H9 (cell line): ENCODE results near the gene PKNOX2. TPM values are rescaled to one million over a fixed set of nuclear protein-coding genes. Genes with fewer than 3 reads are reported as not detected.

Experiments used
- DNase-seq: peaks from one replicate; pipeline ENCODE4 v3.0.0-alpha.2; 2017
- H2AFZ ChIP-seq: one replicate; pipeline ENCODE4 v1.6.1; 2013; ENCODE audit warnings: mild to moderate bottlenecking, low read length, control low read depth, moderate library complexity
- H2AK5ac ChIP-seq: 2 replicates; pipeline ENCODE4 v1.6.1; 2013; ENCODE audit warnings: low read length, control low read depth, mixed read lengths; ENCODE audit not compliant: insufficient read length
- H2BK120ac ChIP-seq: one replicate; pipeline ENCODE4 v1.6.1; 2013; ENCODE audit warnings: low read depth, mild to moderate bottlenecking, low read length, control low read depth, inconsistent platforms; ENCODE audit not compliant: poor library complexity, severe bottlenecking
- H2BK12ac ChIP-seq: 2 replicates; pipeline ENCODE4 v1.6.1; 2013; ENCODE audit warnings: low read length, control low read depth, mixed read lengths, low read depth; ENCODE audit not compliant: insufficient read length
- H2BK15ac ChIP-seq: 2 replicates; pipeline ENCODE4 v1.6.1; 2013; ENCODE audit warnings: low read depth, low read length, control low read depth
- H2BK20ac ChIP-seq: one replicate; pipeline ENCODE4 v1.6.1; 2013; ENCODE audit warnings: low read depth, mild to moderate bottlenecking, low read length, control low read depth, inconsistent platforms; ENCODE audit not compliant: poor library complexity, severe bottlenecking
- H2BK5ac ChIP-seq: 2 replicates; pipeline ENCODE4 v1.6.1; 2013; ENCODE audit warnings: low read length, control low read depth, mixed read lengths; ENCODE audit not compliant: insufficient read length
- H3K14ac ChIP-seq: 2 replicates; pipeline ENCODE4 v1.6.1; 2013; ENCODE audit warnings: low read length, control low read depth; ENCODE audit not compliant: insufficient read depth
- H3K18ac ChIP-seq: 2 replicates; pipeline ENCODE4 v1.6.1; 2013; ENCODE audit warnings: low read depth, mild to moderate bottlenecking, mixed read lengths, low read length, control low read depth; ENCODE audit not compliant: insufficient read length
- H3K23ac ChIP-seq: 2 replicates; pipeline ENCODE4 v1.6.1; 2013; ENCODE audit warnings: low read length, control low read depth, mixed read lengths, low read depth; ENCODE audit not compliant: insufficient read length
- H3K23me2 ChIP-seq: 2 replicates; pipeline ENCODE4 v1.6.1; 2013; ENCODE audit warnings: low read depth, mild to moderate bottlenecking, mixed read lengths, low read length, control low read depth; ENCODE audit not compliant: insufficient read length, poor library complexity, severe bottlenecking
- H3K27ac ChIP-seq: 2 replicates; pipeline ENCODE4 v1.5.1; 2013; ENCODE audit warnings: low read length, control low read depth, mixed read lengths, low read depth; ENCODE audit not compliant: insufficient read length
- H3K27me3 ChIP-seq: 2 replicates; pipeline ENCODE4 v1.6.1; 2013; ENCODE audit warnings: low read length, control low read depth, inconsistent platforms; ENCODE audit not compliant: insufficient read depth
- H3K4ac ChIP-seq: 2 replicates; pipeline ENCODE4 v1.6.1; 2013; ENCODE audit warnings: low read depth, mild to moderate bottlenecking, control low read depth, inconsistent platforms, low read length, moderate library complexity
- H3K4me1 ChIP-seq: 2 replicates; pipeline ENCODE4 v1.6.1; 2013; ENCODE audit warnings: low read length, control low read depth, inconsistent platforms; ENCODE audit not compliant: insufficient read depth
- H3K4me2 ChIP-seq: 2 replicates; pipeline ENCODE4 v1.6.1; 2013; ENCODE audit warnings: low read length, control low read depth, mixed read lengths; ENCODE audit not compliant: insufficient read length, insufficient read depth
- H3K56ac ChIP-seq: 2 replicates; pipeline ENCODE4 v1.6.1; 2013; ENCODE audit warnings: low read depth, mild to moderate bottlenecking, mixed read lengths, low read length, control low read depth; ENCODE audit not compliant: insufficient read length
- H3K79me1 ChIP-seq: 2 replicates; pipeline ENCODE4 v1.6.1; 2013; ENCODE audit warnings: low read depth, mild to moderate bottlenecking, moderate library complexity, low read length, control low read depth, inconsistent platforms; ENCODE audit not compliant: insufficient read depth, poor library complexity, severe bottlenecking
- H3K79me2 ChIP-seq: 2 replicates; pipeline ENCODE4 v1.6.1; 2013; ENCODE audit warnings: low read length, control low read depth, inconsistent platforms; ENCODE audit not compliant: insufficient read depth
- H3K9ac ChIP-seq: 2 replicates; pipeline ENCODE4 v1.6.1; 2013; ENCODE audit warnings: low read length, control low read depth, mixed read lengths; ENCODE audit not compliant: insufficient read length; ENCODE audit errors: extremely low read depth
- H3K9me3 ChIP-seq: one replicate; pipeline ENCODE4 v1.6.1; 2013; ENCODE audit warnings: low read depth, low read length, inconsistent platforms; ENCODE audit not compliant: control insufficient read depth
- H3T11ph ChIP-seq: one replicate; pipeline ENCODE4 v1.6.1; 2013; ENCODE audit warnings: mild to moderate bottlenecking, low read length, control low read depth, inconsistent platforms
- H4K20me1 ChIP-seq: one replicate; pipeline ENCODE4 v1.6.1; 2013; ENCODE audit not compliant: control insufficient read depth, insufficient read length, insufficient read depth
- H4K5ac ChIP-seq: 2 replicates; pipeline ENCODE4 v1.6.1; 2013; ENCODE audit warnings: low read depth, mild to moderate bottlenecking, mixed read lengths, low read length, control low read depth; ENCODE audit not compliant: insufficient read length
- H4K8ac ChIP-seq: replicated peaks from 2 replicates; pipeline ENCODE4 v1.6.1; 2013; ENCODE audit warnings: low read length, control low read depth, mixed read lengths, low read depth; ENCODE audit not compliant: insufficient read length
- H4K91ac ChIP-seq: 2 replicates; pipeline ENCODE4 v1.6.1; 2013; ENCODE audit warnings: low read depth, mild to moderate bottlenecking, moderate library complexity, mixed read lengths, low read length, control low read depth; ENCODE audit not compliant: insufficient read length
- H3K27ac Mint-ChIP-seq, 3 experiments: 2 replicates in 2 of 3; 3 replicates in 1 of 3; pipeline ENCODE4 v1.8.0; 2020 to 2021; ENCODE audit warnings: mixed read lengths in 3 of 3, mild to moderate bottlenecking in 1 of 3, moderate library complexity in 1 of 3
- H3K27me3 Mint-ChIP-seq: 2 replicates; pipeline ENCODE4 v1.8.0; 2021; ENCODE audit warnings: low read depth, mild to moderate bottlenecking, moderate library complexity, mixed read lengths
- H3K36me3 Mint-ChIP-seq, 3 experiments: 2 replicates in 2 of 3; 3 replicates in 1 of 3; pipeline ENCODE4 v1.8.0; 2020 to 2021; ENCODE audit warnings: low read depth in 3 of 3, mixed read lengths in 3 of 3; ENCODE audit not compliant: insufficient read depth in 1 of 3
- H3K4me1 Mint-ChIP-seq, 2 experiments: 2 replicates each; pipeline ENCODE4 v1.8.0; 2020; ENCODE audit warnings: mixed read lengths in 2 of 2
- H3K4me3 Mint-ChIP-seq, 2 experiments: 2 replicates in 1 of 2; 3 replicates in 1 of 2; pipeline ENCODE4 v1.8.0; 2020 to 2021; ENCODE audit warnings: mild to moderate bottlenecking in 2 of 2, mixed read lengths in 2 of 2, moderate library complexity in 1 of 2
- H3K9me3 Mint-ChIP-seq, 2 experiments: 2 replicates in 1 of 2; 3 replicates in 1 of 2; pipeline ENCODE4 v1.8.0; 2020; ENCODE audit warnings: mild to moderate bottlenecking in 2 of 2, mixed read lengths in 2 of 2, moderate library complexity in 1 of 2
- WGBS: extraction: QIAGEN DNeasy Blood & Tissue Kit; methylation state at CpG from one replicate; pipeline ENCODE4 v1.1.7; 2013; ENCODE audit warnings: missing lambda C conversion rate, low lambda C conversion rate, mixed read lengths; ENCODE audit not compliant: insufficient read length; ENCODE audit errors: extremely low coverage; 5-methylcytosine and 5-hydroxymethylcytosine counted together
- total RNA-seq: library from RNA; stranded (reverse); gene quantifications from 2 replicates; pipeline ENCODE4 v1.2.1, GENCODE V29; 2021
- TF ChIP-seq, protein P1 (sequence below): fragments of 200-600 bp; sonication (generic); conservative IDR thresholded peaks from 3 replicates; pipeline ENCODE4 v1.8.0; 2021; ENCODE audit warnings: antibody characterized with exemption, mild to moderate bottlenecking

PKNOX2 gene
- total RNA-seq, 1 experiment from 2014 or later = 1.3 TPM

DNA sequence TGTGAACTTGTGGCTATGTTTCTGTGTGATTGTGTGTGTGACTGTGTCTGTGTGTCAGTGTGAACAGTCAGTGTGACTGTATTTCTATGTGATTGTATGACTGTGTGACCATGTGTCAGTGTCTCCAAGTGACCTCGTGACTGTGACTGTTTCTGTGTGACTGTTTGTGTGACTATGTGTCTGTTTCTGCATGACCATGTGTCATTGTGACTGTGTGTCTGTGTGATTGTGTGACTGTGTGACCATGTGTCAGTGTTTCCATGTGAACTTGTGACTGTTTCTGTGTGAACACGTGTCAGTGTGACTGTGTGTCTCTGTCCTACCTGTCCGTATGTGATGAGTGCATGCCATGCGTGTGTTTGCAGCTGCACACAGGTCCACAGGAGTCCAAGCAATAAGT lies 8.8 kb upstream of the PKNOX2 start:
- peaks cover 0 to 6% of the 10 kb centered on the region in 2 experiments; a peak in 3 of 5 replicates for H3K9me3 Mint-ChIP-seq
- H2BK15ac ChIP-seq = no peak overlapping the region
- no peak overlapping the region for H2AK5ac ChIP-seq
- no peak overlapping the region for H3K9ac ChIP-seq
- H3K4me3 Mint-ChIP-seq = no peak overlapping the region
- no peak for DNase-seq
- no peak overlapping the region for H3K18ac ChIP-seq
- no peak overlapping the region for H2BK5ac ChIP-seq
- H3K23me2 ChIP-seq = no peaks in the 10 kb centered on the region
- no peak overlapping the region for H4K91ac ChIP-seq
- no peak overlapping the region for H3K4ac ChIP-seq
- no peaks in the 10 kb centered on the region; the same call in 1 of the 2 replicates for H3K27me3 ChIP-seq
- H3K23ac ChIP-seq = no peak overlapping the region
- H3K4me1 ChIP-seq = no peaks in the 10 kb centered on the region
- peaks cover 36% of the 10 kb centered on the region for H3K27me3 Mint-ChIP-seq
- peaks cover 8 to 13% of the 10 kb centered on the region in 2 experiments for H3K4me1 Mint-ChIP-seq
- H4K5ac ChIP-seq = no peak overlapping the region
- no peaks in the 10 kb centered on the region; a peak in 1 of 7 replicates for H3K36me3 Mint-ChIP-seq
- no CpG with 5 or more reads among the region's 4 CpGs for WGBS
- H3K4me2 ChIP-seq = no peak overlapping the region
- TF ChIP-seq, protein P1, sequence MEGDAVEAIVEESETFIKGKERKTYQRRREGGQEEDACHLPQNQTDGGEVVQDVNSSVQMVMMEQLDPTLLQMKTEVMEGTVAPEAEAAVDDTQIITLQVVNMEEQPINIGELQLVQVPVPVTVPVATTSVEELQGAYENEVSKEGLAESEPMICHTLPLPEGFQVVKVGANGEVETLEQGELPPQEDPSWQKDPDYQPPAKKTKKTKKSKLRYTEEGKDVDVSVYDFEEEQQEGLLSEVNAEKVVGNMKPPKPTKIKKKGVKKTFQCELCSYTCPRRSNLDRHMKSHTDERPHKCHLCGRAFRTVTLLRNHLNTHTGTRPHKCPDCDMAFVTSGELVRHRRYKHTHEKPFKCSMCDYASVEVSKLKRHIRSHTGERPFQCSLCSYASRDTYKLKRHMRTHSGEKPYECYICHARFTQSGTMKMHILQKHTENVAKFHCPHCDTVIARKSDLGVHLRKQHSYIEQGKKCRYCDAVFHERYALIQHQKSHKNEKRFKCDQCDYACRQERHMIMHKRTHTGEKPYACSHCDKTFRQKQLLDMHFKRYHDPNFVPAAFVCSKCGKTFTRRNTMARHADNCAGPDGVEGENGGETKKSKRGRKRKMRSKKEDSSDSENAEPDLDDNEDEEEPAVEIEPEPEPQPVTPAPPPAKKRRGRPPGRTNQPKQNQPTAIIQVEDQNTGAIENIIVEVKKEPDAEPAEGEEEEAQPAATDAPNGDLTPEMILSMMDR = no peak
- no peak overlapping the region for H3K27ac ChIP-seq
- no peak overlapping the region for H3K56ac ChIP-seq
- no peak overlapping the region for H2AFZ ChIP-seq
- no peaks in the 10 kb centered on the region for H4K20me1 ChIP-seq
- H3K27ac Mint-ChIP-seq = no peak overlapping the region
- H3K79me2 ChIP-seq = no peaks in the 10 kb centered on the region
- H2BK12ac ChIP-seq = no peak overlapping the region
- H3T11ph ChIP-seq = no peak overlapping the region
- no peaks in the 10 kb centered on the region for H3K79me1 ChIP-seq
- no peak overlapping the region for H3K14ac ChIP-seq
- no peaks in the 10 kb centered on the region for H3K9me3 ChIP-seq
- H4K8ac ChIP-seq = no peak overlapping the region
- H2BK120ac ChIP-seq = no peak overlapping the region
- no peak overlapping the region for H2BK20ac ChIP-seq
